ENCODE results near the gene CBX8. TPM values are rescaled to one million over a fixed set of nuclear protein-coding genes. Genes with fewer than 3 reads are reported as not detected.
A peak's percentile ranks its signal among the peaks of the same experiment; 100 is the strongest.
"Not testable (repeated sequence)": the region's sequence is repeated elsewhere in the genome, so short reads cannot be mapped to it uniquely, and the experiment has no call there.

CBX8 gene
- total and polyA plus RNA-seq, 8 donors: 1.6 to 5.7 (median 4.1) TPM

- no peaks in the 10 kb centered on the region for H3K27me3 ChIP-seq
- DNase-seq: peak in 1 of 6 donors; percentile 9
- 86 to 95% methylated on average over 15 of the region's 15 CpGs for WGBS, 2 donors
- no peak overlapping the region for H3K4me3 ChIP-seq
- intact Hi-C loops (cut with DNase I): no loop called here
- no peak for ATAC-seq
- H3K27ac ChIP-seq: no peak overlapping the region
- FAIRE-seq: no peak
- no peaks in the 10 kb centered on the region for H3K36me3 ChIP-seq
- no peak for TF ChIP-seq CTCF (IDR thresholded peaks at IDR 0.05)
- no peaks in the 10 kb centered on the region for H3K9me3 ChIP-seq
- H3K4me1 ChIP-seq: no peaks in the 10 kb centered on the region
Observed at GRCh38 chr17:79757140-79757745, 39.6 kb downstream of the CBX8 start.

DNA sequence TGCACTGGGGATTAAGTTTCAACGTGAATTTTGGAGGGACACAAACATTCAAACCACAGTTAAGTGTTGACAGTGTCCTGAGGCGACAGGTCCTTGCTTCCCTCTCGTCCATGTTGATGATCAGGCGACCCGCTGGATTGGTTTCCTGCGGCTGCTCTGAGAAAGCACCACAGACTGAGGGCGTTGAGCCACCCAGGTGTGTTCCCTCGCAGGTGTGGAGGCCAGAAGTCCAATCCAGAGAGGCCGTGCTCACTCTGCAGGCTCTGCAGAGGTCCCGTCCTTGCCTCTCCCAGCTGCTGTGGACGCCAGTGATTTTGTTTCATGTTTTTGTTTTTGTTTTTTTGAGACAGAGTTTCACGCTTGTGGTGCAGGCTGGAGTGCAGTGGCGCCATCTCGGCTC is 41.3 kb downstream of the CBX8 start:
- Histone ChIP-seq H3K4me3 (no peak overlapping the region), H3K27ac (no peak overlapping the region), H3K36me3 (no peaks in the 10 kb centered on the region), H3K4me1 (no peaks in the 10 kb centered on the region), H3K27me3 (no peaks in the 10 kb centered on the region), H3K9me3 (no peaks in the 10 kb centered on the region)
- intact Hi-C loops (cut with DNase I): no loop called here
- no peak for FAIRE-seq
- DNase-seq: peak in 1 of 6 donors; percentile 19
- WGBS, 2 donors: 80 to 86% methylated on average over 14 of the region's 14 CpGs
- no peak for TF ChIP-seq CTCF (IDR thresholded peaks at IDR 0.05)
- no peak for ATAC-seq

DNA sequence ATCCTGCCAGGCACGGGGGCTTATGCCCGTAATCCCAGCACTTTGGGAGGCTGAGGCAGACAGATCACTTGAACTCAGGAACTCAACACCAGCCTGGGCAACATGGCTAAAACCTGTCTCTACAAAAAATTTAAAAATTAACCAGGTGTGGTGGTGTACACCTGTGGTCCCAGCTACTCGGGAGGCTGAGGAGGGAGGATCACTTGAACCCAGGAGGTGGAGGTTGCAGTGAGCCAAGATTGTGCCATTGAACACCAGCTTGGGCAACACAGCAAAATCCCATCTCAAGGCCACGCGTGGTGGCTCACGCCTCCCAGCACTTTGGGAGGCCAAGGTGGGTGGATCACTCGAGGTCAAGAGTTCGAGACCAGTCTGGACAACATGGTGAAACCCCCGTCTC is 42.0 kb downstream of the CBX8 start:
- intact Hi-C loops (cut with DNase I); FAIRE-seq; H3K4me3 ChIP-seq; ATAC-seq; H3K4me1 ChIP-seq; H3K9me3 ChIP-seq; H3K27me3 ChIP-seq; H3K27ac ChIP-seq; H3K36me3 ChIP-seq: not testable (repeated sequence)
- 84 to 94% methylated on average over 9 of the region's 9 CpGs for WGBS, 2 donors
- DNase-seq: peak in 1 of 6 donors; percentile 13

- H3K4me1 ChIP-seq: no peaks in the 10 kb centered on the region
- 51 to 56% methylated on average over 12 of the region's 12 CpGs for WGBS, 2 donors
- ATAC-seq (no peak), DNase-seq (peak in 1 of 6 donors; percentile 2), FAIRE-seq (no peak)
- intact Hi-C loops (cut with DNase I): no loop called here
- H3K27ac ChIP-seq: no peak overlapping the region
- H3K9me3 ChIP-seq: no peaks in the 10 kb centered on the region
- H3K27me3 ChIP-seq: no peaks in the 10 kb centered on the region
- no peak overlapping the region for H3K4me3 ChIP-seq
- no peak for TF ChIP-seq CTCF (IDR thresholded peaks at IDR 0.05)
- H3K36me3 ChIP-seq: no peaks in the 10 kb centered on the region
Observed at GRCh38 chr17:79754370-79754769, 42.5 kb downstream of the CBX8 start.

GRCh38 chr17:79752175-79752574 is 44.7 kb downstream of the CBX8 start:
- no peak for TF ChIP-seq CTCF (IDR thresholded peaks at IDR 0.05)
- Histone ChIP-seq H3K27me3 (peaks cover 0 to 17% (median 3%) of the 10 kb centered on the region in 4 donors), H3K9me3 (no peaks in the 10 kb centered on the region), H3K36me3 (no peaks in the 10 kb centered on the region), H3K4me3 (no peak overlapping the region), H3K27ac (no peak overlapping the region), H3K4me1 (no peaks in the 10 kb centered on the region)
- intact Hi-C loops (cut with DNase I): no loop called here
- 62 to 69% methylated on average over 13 of the region's 13 CpGs for WGBS, 2 donors
- no peak for ATAC-seq
- peak in 1 of 6 donors; percentile 26 for DNase-seq
- no peak for FAIRE-seq
